ENCODE measurements around the gene DCST2.

DCST2 gene

GRCh38 chr1:155049651-155050559 is 16.3 kb upstream of the DCST2 start:
- H3K27ac ChIP-seq: peak overlapping the region; percentile 88
- peaks cover 38 to 43% of the 10 kb centered on the region in 2 experiments for H3K4me1 ChIP-seq (ENCODE audit: control insufficient read depth in 1 of 2, insufficient read depth in 1 of 2, low read depth in 1 of 2, low read length in 1 of 2)
- H3K4me3 ChIP-seq (ENCODE audit: low read depth in 1 of 2, low read length in 1 of 2): peak overlapping the region; percentile 87 to 92
- no peak for TF ChIP-seq CTCF (IDR thresholded peaks at IDR 0.05)
- no peaks in the 10 kb centered on the region for H3K27me3 ChIP-seq
- no peaks in the 10 kb centered on the region for H3K9me3 ChIP-seq
- H3K36me3 ChIP-seq: peaks cover 7% of the 10 kb centered on the region

GRCh38 chr1:155048449-155049334 is 15.1 kb upstream of the DCST2 start:
- no peaks in the 10 kb centered on the region for H3K9me3 ChIP-seq
- H3K36me3 ChIP-seq: no peaks in the 10 kb centered on the region
- peaks cover 35 to 43% of the 10 kb centered on the region in 2 experiments for H3K4me1 ChIP-seq (ENCODE audit: control insufficient read depth in 1 of 2, insufficient read depth in 1 of 2, low read depth in 1 of 2, low read length in 1 of 2)
- no peak overlapping the region for H3K27ac ChIP-seq
- no peak for TF ChIP-seq CTCF (IDR thresholded peaks at IDR 0.05)
- H3K4me3 ChIP-seq (ENCODE audit: low read depth in 1 of 2, low read length in 1 of 2): no peak overlapping the region
- no peaks in the 10 kb centered on the region for H3K27me3 ChIP-seq

GRCh38 chr1:155044812-155045657 is 11.5 kb upstream of the DCST2 start:
- TF ChIP-seq CTCF (IDR thresholded peaks at IDR 0.05): peak; percentile 64
- Histone ChIP-seq H3K27me3 (no peaks in the 10 kb centered on the region), H3K4me1 (ENCODE audit: control insufficient read depth in 1 of 2, insufficient read depth in 1 of 2, low read depth in 1 of 2, low read length in 1 of 2) (peaks cover 4 to 8% of the 10 kb centered on the region in 2 experiments), H3K27ac (no peak overlapping the region), H3K36me3 (no peaks in the 10 kb centered on the region), H3K4me3 (ENCODE audit: low read depth in 1 of 2, low read length in 1 of 2) (no peak overlapping the region), H3K9me3 (no peaks in the 10 kb centered on the region)

GRCh38 chr1:155044365-155044764 is 10.8 kb upstream of the DCST2 start:
- no peak overlapping the region for H3K4me3 ChIP-seq (ENCODE audit: low read depth in 1 of 2, low read length in 1 of 2)
- no peaks in the 10 kb centered on the region for H3K36me3 ChIP-seq
- TF ChIP-seq CTCF (IDR thresholded peaks at IDR 0.05): no peak
- H3K27ac ChIP-seq: no peak overlapping the region
- peaks cover 2 to 8% of the 10 kb centered on the region in 2 experiments for H3K4me1 ChIP-seq (ENCODE audit: control insufficient read depth in 1 of 2, insufficient read depth in 1 of 2, low read depth in 1 of 2, low read length in 1 of 2)
- H3K9me3 ChIP-seq: no peaks in the 10 kb centered on the region
- no peaks in the 10 kb centered on the region for H3K27me3 ChIP-seq

GRCh38 chr1:155043793-155044192 is 10.2 kb upstream of the DCST2 start:
- no peak overlapping the region for H3K4me3 ChIP-seq (ENCODE audit: low read depth in 1 of 2, low read length in 1 of 2)
- H3K4me1 ChIP-seq (ENCODE audit: control insufficient read depth in 1 of 2, insufficient read depth in 1 of 2, low read depth in 1 of 2, low read length in 1 of 2): peaks cover 8 to 14% of the 10 kb centered on the region in 2 experiments
- H3K36me3 ChIP-seq: no peaks in the 10 kb centered on the region
- H3K27ac ChIP-seq: no peak overlapping the region
- TF ChIP-seq CTCF (IDR thresholded peaks at IDR 0.05): no peak
- H3K27me3 ChIP-seq: no peaks in the 10 kb centered on the region
- no peaks in the 10 kb centered on the region for H3K9me3 ChIP-seq
